Measurements from ENCODE around the gene RGN.
"Not testable (repeated sequence)": the region's sequence is repeated elsewhere in the genome, so short reads cannot be mapped to it uniquely, and the experiment has no call there.

Gene RGN

GRCh38 chrX:47078129-47079043 is at the start of gene RGN:
Gene RGN (plus strand): TSS chrX:47078443. CDS start chrX:47081145, 2,702 bp downstream.
- no peak for DNase-seq (ENCODE audit: low read depth in 2 of 2)

GRCh38 chrX:47030339-47030738 is 47.9 kb upstream of the RGN start:
- no peak for DNase-seq (ENCODE audit: low read depth in 2 of 2)

DNA sequence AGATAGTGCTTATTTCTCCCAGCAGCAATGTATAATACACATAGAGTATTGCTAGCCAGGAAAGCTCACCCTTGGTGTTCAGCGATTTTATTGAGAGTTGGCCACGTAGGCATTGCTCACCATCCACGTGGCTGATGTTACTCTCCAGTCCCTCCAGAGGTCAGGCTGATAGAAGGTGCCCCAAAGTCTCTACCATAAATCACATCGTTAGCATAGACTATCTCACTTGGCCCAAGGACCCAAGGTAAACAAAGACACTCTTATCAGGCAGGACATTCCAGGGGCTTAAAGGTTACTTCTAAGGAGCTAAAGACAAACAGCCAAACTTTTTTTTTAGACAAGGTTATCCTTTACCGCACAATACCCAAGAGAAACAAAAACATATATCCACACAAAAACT is 30.3 kb upstream of the RGN start:
- DNase-seq (ENCODE audit: low read depth in 2 of 2) = no peak

- no peak for DNase-seq (ENCODE audit: low read depth in 2 of 2)
These were observed 18.9 kb upstream of the RGN start for GRCh38 chrX:47059142-47059874.

DNA sequence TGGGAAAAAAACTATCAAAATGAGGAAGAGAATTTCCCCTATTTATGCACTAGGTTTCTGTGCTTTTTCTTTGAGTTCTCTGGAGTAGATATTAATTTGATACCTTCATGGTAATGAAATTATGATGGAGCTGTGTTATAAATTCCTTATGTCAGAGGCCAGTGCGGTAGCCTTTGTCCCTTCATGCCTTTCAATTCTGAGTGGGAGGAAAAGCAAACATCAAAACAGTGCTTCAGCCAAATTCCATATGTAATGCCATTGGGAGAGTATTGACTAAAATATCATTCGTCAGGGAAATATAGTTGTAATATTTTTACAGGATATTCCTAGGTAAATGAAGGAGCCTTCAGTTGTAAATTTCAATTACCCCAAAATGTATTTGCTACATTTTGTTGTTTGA is 17.5 kb upstream of the RGN start:
- no peak for DNase-seq (ENCODE audit: low read depth in 2 of 2)

DNA sequence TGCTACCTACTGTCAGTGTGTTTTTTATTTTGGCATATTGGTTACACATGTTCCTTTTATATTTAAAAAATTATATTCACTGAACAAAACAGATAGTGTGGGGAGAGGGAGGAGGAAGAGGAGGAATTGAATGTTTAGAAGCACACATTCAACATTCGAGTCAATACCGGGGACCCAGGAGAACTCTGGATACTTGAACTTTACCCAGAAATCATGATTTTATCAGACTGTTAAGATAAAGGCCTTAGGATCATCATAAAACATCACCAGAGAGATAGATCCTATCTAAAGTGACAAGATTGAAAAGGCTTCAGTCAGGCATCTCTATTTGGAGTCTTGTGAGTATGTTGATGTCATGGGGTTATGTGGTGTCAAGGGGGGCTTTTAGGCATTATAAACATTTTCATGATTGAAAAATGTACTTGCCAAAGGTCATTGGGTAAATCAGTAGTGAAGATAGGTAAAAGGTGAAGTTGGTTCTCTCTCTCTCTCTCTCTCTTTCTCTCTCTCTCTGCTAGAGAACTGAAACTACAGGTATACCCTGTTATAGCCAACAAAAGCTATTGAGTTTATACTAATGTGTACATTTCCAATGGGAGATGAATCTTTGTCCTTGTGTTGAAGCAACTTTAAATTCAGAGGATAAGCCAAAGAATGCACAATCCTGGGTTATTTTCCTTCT is 16.9 kb upstream of the RGN start:
- DNase-seq (ENCODE audit: low read depth in 2 of 2) = no peak

- DNase-seq (ENCODE audit: low read depth in 2 of 2) = no peak
These were observed 15.1 kb upstream of the RGN start for GRCh38 chrX:47063179-47063578.

- DNase-seq (ENCODE audit: low read depth in 2 of 2) = no peak
These were observed 10.0 kb upstream of the RGN start for GRCh38 chrX:47068214-47068613.

- no peak for DNase-seq (ENCODE audit: low read depth in 2 of 2)
These were observed 9.5 kb upstream of the RGN start for GRCh38 chrX:47068720-47069119.

GRCh38 chrX:47080215-47080914 is 2.1 kb downstream of the RGN start:
- DNase-seq (ENCODE audit: low read depth in 2 of 2) = no peak

DNA sequence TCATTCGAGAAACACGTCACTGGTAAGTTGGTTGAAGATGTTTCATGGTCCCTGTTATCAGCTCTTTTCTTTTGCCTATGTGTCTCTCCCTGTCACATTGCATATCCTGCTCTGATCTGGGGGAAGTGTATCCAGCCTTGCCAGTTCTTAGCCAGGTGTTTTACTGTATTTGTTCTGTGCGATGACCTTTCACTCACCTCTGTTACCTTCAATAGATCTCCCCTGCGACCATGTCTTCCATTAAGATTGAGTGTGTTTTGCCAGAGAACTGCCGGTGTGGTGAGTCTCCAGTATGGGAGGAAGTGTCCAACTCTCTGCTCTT is 2.6 kb downstream of the RGN start:
- DNase-seq (ENCODE audit: low read depth in 2 of 2) = no peak

DNA sequence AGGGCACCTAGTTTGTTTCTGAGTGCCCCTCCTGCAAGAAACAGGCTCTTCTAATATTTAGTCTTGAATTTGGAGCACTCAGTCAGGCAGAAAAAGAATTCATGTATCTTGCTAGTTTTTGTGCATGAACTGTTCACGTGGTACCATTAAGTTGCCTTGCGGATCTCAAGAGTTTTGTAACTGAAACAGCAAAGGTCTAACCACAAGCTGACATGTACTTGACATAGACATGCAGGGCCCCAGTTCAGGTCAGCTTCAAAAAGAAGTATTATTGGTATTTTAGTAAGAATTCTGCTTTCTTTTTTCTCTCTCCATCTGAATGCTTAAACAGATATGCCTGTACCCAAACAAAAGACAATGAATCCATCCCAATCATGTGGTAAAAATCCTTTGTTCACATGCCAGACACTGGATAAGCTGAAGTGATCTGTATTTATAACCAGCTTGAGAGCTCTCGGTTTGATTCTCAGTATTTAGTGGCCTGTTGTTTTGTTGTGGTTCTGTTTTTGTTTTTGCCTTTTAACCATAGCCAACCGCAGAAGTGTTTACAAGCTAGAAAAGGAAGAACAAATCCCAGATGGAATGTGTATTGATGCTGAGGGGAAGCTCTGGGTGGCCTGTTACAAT is 13.0 kb downstream of the RGN start:
- DNase-seq (ENCODE audit: low read depth in 2 of 2) = no peak

DNA sequence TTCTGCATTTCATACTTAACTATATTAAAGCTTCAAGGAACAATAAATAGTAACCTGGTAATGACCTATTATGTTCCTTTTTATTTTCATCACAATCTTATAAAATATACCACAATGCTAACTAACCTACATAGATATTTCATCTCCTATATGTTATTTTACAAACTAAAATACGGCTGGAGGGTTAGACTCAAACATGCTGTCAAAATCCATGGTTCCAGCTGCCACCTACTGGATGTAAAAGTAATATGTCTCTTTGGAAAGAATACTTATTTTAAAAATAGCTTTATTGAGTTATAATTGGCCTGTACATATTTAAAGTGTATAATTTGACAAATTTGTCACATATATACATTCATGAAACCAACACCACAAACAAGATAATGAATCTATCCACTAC is 15.0 kb downstream of the RGN start:
- no peak for DNase-seq (ENCODE audit: low read depth in 2 of 2)

DNA sequence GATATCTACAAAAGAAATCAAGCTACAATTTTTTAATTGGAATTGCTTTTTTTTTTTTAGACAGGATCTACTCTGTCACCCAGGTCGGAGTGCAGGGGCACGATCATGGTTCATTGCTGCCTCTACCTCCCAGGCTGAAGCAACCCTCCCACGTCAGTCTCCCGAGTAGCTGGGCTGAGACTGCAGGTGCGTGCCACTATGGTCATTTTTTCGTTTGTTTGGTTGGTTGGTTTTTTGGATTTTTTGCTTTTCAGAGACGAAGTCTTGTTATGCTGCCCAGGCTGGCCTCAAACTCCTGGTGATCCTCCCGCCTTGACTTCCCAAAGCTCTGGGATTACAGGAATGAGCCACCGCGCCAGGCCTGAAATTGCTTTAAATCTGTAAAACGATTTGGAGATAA is 15.6 kb downstream of the RGN start:
- DNase-seq (ENCODE audit: low read depth in 2 of 2) = no peak

DNA sequence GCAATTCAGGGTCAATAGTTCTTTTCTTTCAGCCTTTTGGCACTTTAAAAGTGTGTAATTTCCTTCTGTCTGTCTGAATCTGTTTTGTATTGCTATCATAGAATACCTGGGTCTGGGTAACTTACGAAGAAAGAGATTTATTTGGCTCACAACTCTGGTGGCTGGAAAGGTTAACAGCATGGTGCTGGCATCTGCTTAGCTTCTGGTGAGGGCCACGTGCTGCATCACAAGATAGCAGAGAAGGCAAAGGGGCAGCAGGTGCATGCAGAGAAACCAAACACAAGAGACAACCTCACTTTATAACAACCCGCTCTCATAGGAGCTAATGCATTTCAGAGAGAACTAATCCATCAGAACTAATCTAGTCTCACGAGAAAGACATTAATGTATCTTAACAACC is 18.8 kb downstream of the RGN start:
- DNase-seq (ENCODE audit: low read depth in 2 of 2) = no peak

- no peak for DNase-seq (ENCODE audit: low read depth in 2 of 2)
These were observed 20.3 kb downstream of the RGN start for GRCh38 chrX:47098338-47099094.

GRCh38 chrX:47101206-47101605 is 23.0 kb downstream of the RGN start:
- no peak for DNase-seq (ENCODE audit: low read depth in 2 of 2)

DNA sequence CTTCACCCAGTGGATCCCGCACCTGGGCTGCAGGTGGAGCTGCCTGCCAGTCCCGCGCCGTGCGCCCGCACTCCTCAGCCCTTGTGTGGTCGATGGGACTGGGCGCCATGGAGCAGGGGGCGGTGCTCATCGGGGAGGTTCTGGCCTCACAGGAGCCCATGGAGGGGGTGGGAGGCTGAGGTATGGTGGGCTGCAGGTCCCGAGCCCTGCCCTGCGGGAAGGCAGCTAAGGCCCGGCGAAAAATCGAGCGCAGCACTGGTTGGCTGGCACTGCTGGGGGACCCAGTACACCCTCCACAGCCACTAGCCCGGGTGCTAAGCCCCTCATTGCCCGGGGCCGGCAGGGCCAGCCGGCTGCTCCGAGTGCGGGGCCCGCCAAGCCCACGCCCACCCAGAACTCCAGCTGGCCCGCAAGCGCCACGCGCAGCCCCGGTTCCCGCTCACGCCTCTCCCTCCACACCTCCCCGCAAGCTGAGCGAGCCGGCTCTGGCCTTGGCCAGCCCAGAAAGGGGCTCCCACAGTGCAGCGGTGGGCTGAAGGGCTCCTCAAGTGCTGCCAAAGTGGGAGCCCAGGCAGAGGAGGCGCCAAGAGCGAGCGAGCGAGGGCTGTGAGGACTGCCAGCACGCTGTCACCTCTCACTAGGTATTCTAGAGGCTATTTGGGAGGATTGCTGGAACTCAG is 32.8 kb downstream of the RGN start:
- DNase-seq (ENCODE audit: low read depth in 2 of 2) = not testable (repeated sequence)

GRCh38 chrX:47112316-47112954 is 34.2 kb downstream of the RGN start:
- DNase-seq (ENCODE audit: low read depth in 2 of 2) = no peak

Data from stimulated activated CD8-positive, alpha-beta memory T cell treated with anti-CD3 and anti-CD28 coated beads, Interleukin-15, amount 100 ng/mL, for 48 hours (primary cell).